HFFc6 (cell line): ENCODE results near the gene DNAJC18. TPM values are rescaled to one million over a fixed set of nuclear protein-coding genes. Genes with fewer than 3 reads are reported as not detected.

Experiments
- DNase-seq: peaks from one replicate; pipeline ENCODE4 v3.0.0-alpha.2; 2018
- H3K27ac Mint-ChIP-seq: 2 replicates; pipeline ENCODE4 v1.8.0; 2020; ENCODE audit warnings: mild to moderate bottlenecking, mixed read lengths
- H3K27me3 Mint-ChIP-seq: 2 replicates; pipeline ENCODE4 v1.8.0; 2021; ENCODE audit warnings: mild to moderate bottlenecking, moderate library complexity, mixed read lengths; ENCODE audit not compliant: insufficient read depth
- H3K36me3 Mint-ChIP-seq: 2 replicates; pipeline ENCODE4 v1.8.0; 2021; ENCODE audit warnings: low read depth, mixed read lengths
- H3K4me1 Mint-ChIP-seq: 2 replicates; pipeline ENCODE4 v1.8.0; 2020; ENCODE audit warnings: low read depth, mixed read lengths
- H3K4me3 Mint-ChIP-seq: 2 replicates; pipeline ENCODE4 v1.8.0; 2020; ENCODE audit warnings: mild to moderate bottlenecking, moderate library complexity, mixed read lengths
- H3K9me3 Mint-ChIP-seq: 2 replicates; pipeline ENCODE4 v1.8.0; 2020; ENCODE audit warnings: mild to moderate bottlenecking, mixed read lengths
- CTCF ChIP-seq: fragments of 200-600 bp; sonication (generic); IDR thresholded peaks from 2 replicates; pipeline ENCODE4 v1.5.0; 2021; ENCODE audit warnings: antibody characterized with exemption, mild to moderate bottlenecking
- total RNA-seq, 6 experiments: library from RNA; stranded (reverse); fragmentation: NEBNext Ultra II Directional; extraction: Animal tissue kit (Norgen Biotek cat#: 25700); gene quantifications; 2 replicates in 1 of 6; 3 replicates in 5 of 6; pipeline ENCODE4 v1.2.3, GENCODE V29; 2021

Gene DNAJC18
- total RNA-seq, 6 experiments from 2014 or later, result 14.3 to 19.9 (median 18.2) TPM

- Mint-ChIP-seq H3K4me1 (peaks cover 16% of the 10 kb centered on the region), H3K27me3 (no peaks in the 10 kb centered on the region; the same call in 1 of the 2 replicates), H3K36me3 (peaks cover 10% of the 10 kb centered on the region), H3K4me3 (no peak overlapping the region), H3K9me3 (no peaks in the 10 kb centered on the region), H3K27ac (no peak overlapping the region)
- no peak for TF ChIP-seq CTCF
- DNase-seq, result no peak
These were observed 20.5 kb downstream of the DNAJC18 start for GRCh38 chr5:139418793-139419192.

GRCh38 chr5:139417214-139417613 lies 22.1 kb downstream of the DNAJC18 start:
- H3K36me3 Mint-ChIP-seq, result peaks cover 10% of the 10 kb centered on the region
- peaks cover 11% of the 10 kb centered on the region for H3K4me1 Mint-ChIP-seq
- no peak for TF ChIP-seq CTCF
- H3K27me3 Mint-ChIP-seq, result no peaks in the 10 kb centered on the region; the same call in 1 of the 2 replicates
- no peaks in the 10 kb centered on the region for H3K9me3 Mint-ChIP-seq
- H3K27ac Mint-ChIP-seq, result no peak overlapping the region
- no peak for DNase-seq
- no peak overlapping the region for H3K4me3 Mint-ChIP-seq

GRCh38 chr5:139416651-139417050 lies 22.7 kb downstream of the DNAJC18 start:
- no peak overlapping the region for H3K4me3 Mint-ChIP-seq
- no peak for TF ChIP-seq CTCF
- no peak for DNase-seq
- H3K9me3 Mint-ChIP-seq, result no peaks in the 10 kb centered on the region
- H3K36me3 Mint-ChIP-seq, result peaks cover 10% of the 10 kb centered on the region; the same call in 1 of the 2 replicates
- peaks cover 11% of the 10 kb centered on the region for H3K4me1 Mint-ChIP-seq
- no peaks in the 10 kb centered on the region; the same call in 1 of the 2 replicates for H3K27me3 Mint-ChIP-seq
- H3K27ac Mint-ChIP-seq, result no peak overlapping the region

GRCh38 chr5:139415869-139416268 lies 23.5 kb downstream of the DNAJC18 start:
- H3K9me3 Mint-ChIP-seq, result no peaks in the 10 kb centered on the region

GRCh38 chr5:139415221-139415861 lies 24.0 kb downstream of the DNAJC18 start:
- H3K27me3 Mint-ChIP-seq, result no peaks in the 10 kb centered on the region
- H3K9me3 Mint-ChIP-seq, result no peaks in the 10 kb centered on the region
- no peak overlapping the region for H3K27ac Mint-ChIP-seq
- DNase-seq, result no peak
- H3K36me3 Mint-ChIP-seq, result peaks cover 10% of the 10 kb centered on the region; the same call in 1 of the 2 replicates
- no peak for TF ChIP-seq CTCF
- H3K4me3 Mint-ChIP-seq, result no peak overlapping the region
- peaks cover 24% of the 10 kb centered on the region for H3K4me1 Mint-ChIP-seq

More at GRCh38 chr5:139415869-139416268, 23.5 kb downstream of the DNAJC18 start:
- Mint-ChIP-seq H3K27me3 (no peaks in the 10 kb centered on the region; the same call in 1 of the 2 replicates), H3K27ac (no peak overlapping the region), H3K4me3 (no peak overlapping the region), H3K36me3 (peaks cover 10% of the 10 kb centered on the region; the same call in 1 of the 2 replicates), H3K4me1 (peaks cover 19% of the 10 kb centered on the region)
- TF ChIP-seq CTCF, result no peak
- DNase-seq, result no peak
